K562 treated with DMSO at 1 percent for 12 hours (cell line): ENCODE data around the gene IPP. TPM values are rescaled to one million over a fixed set of nuclear protein-coding genes. Genes with fewer than 3 reads are reported as not detected.

Experiments used
- total RNA-seq: library from RNA; unstranded; fragments of 300-600 nt; gene quantifications from 2 replicates; pipeline ENCODE4 v1.2.3, GENCODE V29; 2022; ENCODE audit not compliant: insufficient read depth

The IPP gene
- total RNA-seq, result 2.6 and 10.0 TPM in 2 replicates

DNA sequence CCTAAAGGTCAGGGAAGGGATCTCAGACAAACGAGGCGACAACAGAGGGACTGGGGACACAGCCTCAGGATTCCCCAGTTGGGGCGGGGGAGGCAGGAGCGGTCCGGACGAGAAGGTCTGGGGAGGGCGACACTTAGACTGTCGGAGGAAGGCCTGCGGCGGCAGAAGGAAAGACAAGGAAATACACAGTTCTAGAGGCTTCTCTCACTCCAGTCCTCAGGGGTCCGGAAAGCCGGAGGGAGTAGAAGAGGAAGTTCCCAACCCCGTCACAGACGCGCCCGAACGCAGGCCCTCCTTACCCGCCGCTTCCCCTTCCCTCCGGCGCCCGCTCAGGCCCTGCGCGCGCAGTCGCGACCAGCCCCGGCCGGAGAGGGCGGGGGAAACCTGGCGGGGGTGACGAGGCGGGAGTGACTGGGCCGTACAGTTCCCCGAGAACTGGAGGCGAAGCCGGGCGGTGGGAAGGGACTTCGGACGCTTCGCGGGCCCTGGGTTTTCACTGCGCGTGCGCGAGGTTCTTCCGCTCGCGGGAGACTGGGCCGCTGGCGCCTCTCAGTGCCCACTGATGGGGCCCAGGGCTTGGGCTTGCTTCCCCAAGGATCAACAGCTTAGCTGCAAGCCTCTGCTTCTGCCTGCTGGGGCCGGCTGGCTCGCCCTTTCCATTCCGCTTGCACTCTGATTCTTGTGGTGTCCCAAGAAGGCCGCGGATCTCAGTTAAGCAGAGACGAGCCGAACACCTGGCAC, at the start of gene IPP:
Gene IPP (minus strand): TSS at position 356 of the 741 bp plus-strand sequence. CDS start 4,242 bp downstream, outside the sequence.

DNA sequence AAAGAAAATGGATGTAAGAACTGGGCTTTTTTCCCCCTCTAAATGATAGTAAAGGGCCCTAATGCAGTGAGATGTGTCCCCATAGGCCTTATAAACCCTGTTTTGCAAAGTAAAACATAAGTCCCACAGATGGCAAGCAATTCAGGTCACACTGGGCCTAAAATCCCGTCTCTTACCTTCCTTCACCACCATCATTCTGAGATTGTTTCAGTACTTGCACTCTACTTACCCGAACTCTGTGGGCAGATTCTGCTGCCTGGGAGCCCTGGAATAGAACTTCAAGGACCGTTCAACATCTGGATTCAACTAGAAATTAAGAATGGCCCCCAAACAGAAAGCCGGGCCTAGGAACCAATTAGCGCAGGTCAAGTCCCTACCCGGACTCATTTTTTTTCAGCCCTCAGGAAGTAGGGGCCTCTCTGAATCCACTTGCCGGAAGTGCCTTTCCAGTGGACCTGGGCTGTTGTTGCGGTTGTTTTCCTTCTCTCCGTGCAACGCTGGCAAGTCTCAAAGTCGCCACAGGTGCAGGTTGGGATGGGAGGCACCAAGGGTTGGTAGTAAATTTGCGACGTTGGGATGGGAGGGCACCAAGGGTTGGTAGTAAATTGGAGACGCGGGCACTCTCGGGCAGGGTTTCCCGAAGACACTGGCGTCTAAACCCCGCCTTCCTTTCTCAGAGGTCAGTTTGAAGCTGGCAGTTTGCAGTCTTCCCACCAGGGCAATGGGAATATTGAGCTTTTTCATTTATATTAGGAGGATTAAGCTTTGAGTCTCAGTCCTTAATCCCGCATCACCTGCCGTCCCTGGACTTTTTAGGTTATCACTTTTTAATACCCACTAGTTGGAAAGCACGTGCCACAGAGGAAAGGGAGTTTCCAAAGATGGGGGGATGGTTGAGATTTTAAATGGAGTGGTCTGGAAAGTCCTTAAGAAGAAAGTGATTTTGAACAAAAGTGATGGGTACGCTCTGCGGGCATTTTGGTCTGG, 62.4 kb downstream of the IPP start, which contains the start of gene TMEM69:
Gene TMEM69 (plus strand): TSS at position 428 of the 987 bp plus-strand sequence. CDS start 2,888 bp downstream, outside the sequence.

DNA sequence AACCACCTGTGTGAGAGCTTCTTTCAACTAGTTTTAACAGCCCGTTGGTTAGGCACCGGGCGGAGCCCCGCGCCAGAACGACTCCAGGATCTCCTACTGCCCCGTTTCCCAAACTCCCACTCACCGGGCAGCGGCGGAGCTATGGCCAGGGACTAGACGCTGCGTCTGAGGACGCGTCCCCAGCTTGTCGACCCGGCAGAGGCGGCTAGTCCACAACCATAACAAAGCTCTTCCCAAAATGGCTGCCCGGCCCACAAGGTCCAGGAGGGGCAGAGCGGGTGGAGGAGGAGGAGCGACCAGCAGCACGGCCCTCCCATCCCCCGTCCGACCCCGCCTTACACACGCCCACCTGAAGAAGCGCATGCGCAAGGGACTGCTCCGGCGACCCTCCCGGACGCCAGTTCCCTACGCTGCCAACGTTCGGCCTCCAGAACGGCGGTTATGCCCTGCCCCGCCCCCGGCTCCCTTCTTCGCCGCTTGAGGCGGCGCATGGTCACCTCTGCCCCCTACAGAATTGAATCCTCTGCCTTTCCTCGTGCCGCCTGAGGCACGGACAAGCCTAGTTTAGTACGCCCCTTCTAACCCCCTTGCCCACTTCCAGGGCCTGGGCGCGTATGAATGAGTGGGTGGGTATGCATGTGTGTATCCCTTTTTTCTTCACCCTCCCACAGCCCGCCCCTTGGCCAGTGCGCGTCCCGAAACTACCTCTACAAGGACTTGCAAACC, 64.0 kb downstream of the IPP start, which contains the start of gene GPBP1L1:
Gene GPBP1L1 (minus strand): TSS at position 246 of the 726 bp plus-strand sequence. CDS start 27,446 bp downstream, outside the sequence.

Other genes with a start within 250 kb of the IPP start
- 681 and 841 TPM in 2 replicates for gene PRDX1, start 228.8 kb downstream of the IPP start, total RNA-seq
- 180 and 238 TPM in 2 replicates for gene AKR1A1, start 199.8 kb downstream of the IPP start, total RNA-seq
- 228 and 377 TPM in 2 replicates for gene NASP, start 166.6 kb downstream of the IPP start, total RNA-seq
- 1.3 and 3.0 TPM in 2 replicates for gene CCDC17, start 126.6 kb downstream of the IPP start, total RNA-seq
- gene GPBP1L1, start 64.1 kb downstream of the IPP start, total RNA-seq, result 44.6 and 87.8 TPM in 2 replicates
- 31.0 and 58.6 TPM in 2 replicates for gene TMEM69, start 62.5 kb downstream of the IPP start, total RNA-seq
- 14.1 and 36.9 TPM in 2 replicates for gene MAST2, start 53.0 kb upstream of the IPP start, total RNA-seq